CD4-positive, alpha-beta memory T cell (primary cell): Measurements from ENCODE around the gene RNASE7. TPM values are rescaled to one million over a fixed set of nuclear protein-coding genes. Genes with fewer than 3 reads are reported as not detected.
"Not testable (repeated sequence)": the region's sequence is repeated elsewhere in the genome, so short reads cannot be mapped to it uniquely, and the experiment has no call there.

Experiments
- CTCF ChIA-PET: fragments of 350-600 bp; sonication (Branson Sonifier 250); formaldehyde crosslinking; loops from one replicate; lab custom pipeline; 2021; ENCODE audit warnings: inconsistent platforms; ENCODE audit not compliant: partially characterized antibody; lab: Charles Lee
- POLR2A ChIA-PET: fragments of 350-600 bp; sonication (Branson Sonifier 250); formaldehyde crosslinking; loops from one replicate; lab custom pipeline; 2021; ENCODE audit not compliant: partially characterized antibody; lab: Charles Lee
- DNase-seq, 5 donors: peaks; one replicate each; pipeline versions ENCODE4 v3.0.0 to v3.0.0-alpha.2; 2020 to 2022; ENCODE audit warnings: mixed read lengths in 1 of 5
- H3K27ac ChIP-seq: one replicate; pipeline ENCODE4 v1.7.0; 2013; ENCODE audit warnings: low read depth, low read length
- H3K27me3 ChIP-seq: 2 replicates; pipeline ENCODE4 v1.7.0; 2013; ENCODE audit warnings: mild to moderate bottlenecking, low read length, moderate library complexity; ENCODE audit not compliant: insufficient read depth
- H3K36me3 ChIP-seq: 2 replicates; pipeline ENCODE4 v1.7.0; 2013; ENCODE audit warnings: mild to moderate bottlenecking, low read length, moderate library complexity; ENCODE audit not compliant: insufficient read depth
- H3K4me1 ChIP-seq: 2 replicates; pipeline ENCODE4 v1.7.0; 2013; ENCODE audit warnings: mild to moderate bottlenecking, low read length, moderate library complexity; ENCODE audit not compliant: insufficient read depth
- H3K4me3 ChIP-seq, 2 donors: one replicate each; pipeline ENCODE4 v1.7.0; 2013; ENCODE audit warnings: low read length in 2 of 2, mild to moderate bottlenecking in 1 of 2
- H3K9me3 ChIP-seq, 2 donors: one replicate each; pipeline ENCODE4 v1.7.0; 2013; ENCODE audit warnings: low read length in 2 of 2, control low read depth in 1 of 2; ENCODE audit not compliant: control insufficient read depth in 1 of 2
- H3K27ac Mint-ChIP-seq, 7 donors: one replicate each; pipeline ENCODE4 v1.8.0; 2020 to 2021; ENCODE audit warnings: mixed read lengths in 7 of 7, mild to moderate bottlenecking in 6 of 7, inconsistent platforms in 3 of 7, moderate library complexity in 3 of 7
- H3K27me3 Mint-ChIP-seq, 2 donors: one replicate each; pipeline ENCODE4 v1.8.0; 2020 to 2021; ENCODE audit warnings: mixed read lengths in 2 of 2
- H3K36me3 Mint-ChIP-seq, 2 donors: one replicate each; pipeline ENCODE4 v1.8.0; 2020 to 2021; ENCODE audit warnings: mixed read lengths in 2 of 2, inconsistent platforms in 1 of 2, mild to moderate bottlenecking in 1 of 2
- H3K4me1 Mint-ChIP-seq, 4 donors: one replicate each; pipeline ENCODE4 v1.8.0; 2020 to 2021; ENCODE audit warnings: mixed read lengths in 4 of 4, mild to moderate bottlenecking in 1 of 4
- H3K4me3 Mint-ChIP-seq, 8 donors: one replicate each; pipeline ENCODE4 v1.8.0; 2020 to 2021; ENCODE audit warnings: mixed read lengths in 8 of 8, mild to moderate bottlenecking in 7 of 8, moderate library complexity in 6 of 8, inconsistent platforms in 3 of 8
- H3K9me3 Mint-ChIP-seq, 8 donors: one replicate each; pipeline ENCODE4 v1.8.0; 2020 to 2021; ENCODE audit warnings: mixed read lengths in 8 of 8, mild to moderate bottlenecking in 5 of 8, inconsistent platforms in 3 of 8, moderate library complexity in 1 of 8
- intact Hi-C: fragments of 100-400 bp; cut with micrococcal nuclease; formaldehyde crosslinking; loops from one replicate; pipeline ENCODE4 v1.15.1; 2023
- polyA plus RNA-seq, 2 donors: library from polyadenylated mRNA; unstranded; fragments of 300-500 nt; fragmentation: Illumina TruSeq; gene quantifications; one replicate each; pipeline ENCODE4 v1.2.3, GENCODE V29; 2021
- total RNA-seq, 2 experiments: library from RNA; stranded (reverse); gene quantifications; one replicate each; pipeline ENCODE4 v1.2.3, GENCODE V29; 2021

Gene RNASE7
- total and polyA plus RNA-seq, 4 experiments from 2014 or later = not detected

- Mint-ChIP-seq H3K4me1 (peaks cover 7 to 17% (median 11%) of the 10 kb centered on the region in 4 donors), H3K9me3 (no peaks in the 10 kb centered on the region), H3K27me3 (no peaks in the 10 kb centered on the region), H3K4me3 (no peak overlapping the region), H3K27ac (peak overlapping the region in 3 of 7 donors; percentile 26 to 92 (median 90)), H3K36me3 (peaks cover 22 to 36% of the 10 kb centered on the region in 2 donors)
- CTCF ChIA-PET = interaction anchor here (0.8 to 4.5 kb wide), 3 partner anchors 12 to 97 kb away, joined by 5 to 21 read pairs (median 17); no protein-coding TSS in a partner anchor
- H3K36me3 ChIP-seq = peaks cover 21% of the 10 kb centered on the region
- H3K27ac ChIP-seq = no peak overlapping the region
- DNase-seq = no peak
- no peaks in the 10 kb centered on the region for H3K9me3 ChIP-seq
- H3K4me1 ChIP-seq = no peaks in the 10 kb centered on the region
- POLR2A ChIA-PET = no interaction called here
- intact Hi-C loops = no loop called here
- H3K4me3 ChIP-seq = no peak overlapping the region
- no peaks in the 10 kb centered on the region for H3K27me3 ChIP-seq
These were observed 42.6 kb upstream of the RNASE7 start for GRCh38 chr14:20999591-20999990.

- H3K36me3 ChIP-seq = peaks cover 5% of the 10 kb centered on the region
- DNase-seq = no peak
- H3K36me3 Mint-ChIP-seq = peaks cover 6 to 20% of the 10 kb centered on the region in 2 donors
- peaks cover 7 to 13% (median 10%) of the 10 kb centered on the region in 4 donors for H3K4me1 Mint-ChIP-seq
- no peaks in the 10 kb centered on the region for H3K27me3 ChIP-seq
- intact Hi-C loops = no loop called here
- no peak overlapping the region for H3K27ac ChIP-seq
- H3K27me3 Mint-ChIP-seq = no peaks in the 10 kb centered on the region
- no peak overlapping the region for H3K4me3 Mint-ChIP-seq
- H3K9me3 Mint-ChIP-seq = no peaks in the 10 kb centered on the region
- CTCF ChIA-PET = interaction anchor here (1.5 to 6.7 kb wide), 2 partner anchors 9 to 13 kb away, joined by 8 to 57 read pairs; no protein-coding TSS in a partner anchor
- no peaks in the 10 kb centered on the region for H3K4me1 ChIP-seq
- no peak overlapping the region for H3K27ac Mint-ChIP-seq
- H3K9me3 ChIP-seq = no peaks in the 10 kb centered on the region
- POLR2A ChIA-PET = no interaction called here
- H3K4me3 ChIP-seq = no peak overlapping the region
These were observed 40.9 kb upstream of the RNASE7 start for GRCh38 chr14:21001218-21001617.

DNA sequence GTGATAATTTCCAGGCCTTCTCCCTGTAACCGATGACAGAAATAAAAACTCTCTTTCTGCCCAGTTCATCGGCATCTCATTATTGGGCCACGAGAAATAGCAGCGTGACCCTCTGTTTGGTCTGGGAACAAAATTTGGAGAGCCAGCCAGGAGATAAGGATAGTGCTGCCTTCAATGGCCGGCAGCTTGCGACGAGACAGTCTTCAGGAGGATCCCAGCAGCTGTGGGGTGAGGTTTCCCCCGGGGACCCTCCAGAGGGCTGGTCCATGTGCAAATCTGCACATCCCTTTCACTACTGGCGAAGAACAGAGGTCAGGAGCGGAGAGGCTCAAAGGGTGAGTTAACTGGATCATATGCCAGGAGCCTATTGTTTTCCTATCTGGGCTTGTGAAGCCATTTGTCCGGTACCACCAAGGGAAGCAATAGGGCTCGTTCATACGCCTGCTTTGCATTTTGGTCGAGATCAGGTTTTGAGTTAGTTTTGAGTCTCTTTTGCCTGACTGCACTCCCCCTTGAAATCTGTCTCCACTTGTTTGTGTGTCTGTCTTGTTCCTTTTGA, 38.3 kb upstream of the RNASE7 start:
- H3K9me3 Mint-ChIP-seq = no peaks in the 10 kb centered on the region
- ChIA-PET POLR2A (no interaction called here), CTCF (interaction anchor here (1.0 to 6.7 kb wide), 5 partner anchors 8 to 101 kb away, joined by 3 to 57 read pairs (median 4); no protein-coding TSS in a partner anchor)
- H3K9me3 ChIP-seq = no peaks in the 10 kb centered on the region
- intact Hi-C loops = no loop called here
- no peaks in the 10 kb centered on the region for H3K36me3 ChIP-seq
- no peak for DNase-seq
- H3K4me3 ChIP-seq = no peak overlapping the region
- H3K36me3 Mint-ChIP-seq = no peaks in the 10 kb centered on the region
- no peaks in the 10 kb centered on the region for H3K4me1 ChIP-seq
- no peaks in the 10 kb centered on the region for H3K27me3 Mint-ChIP-seq
- H3K4me3 Mint-ChIP-seq = no peak overlapping the region
- no peak overlapping the region for H3K27ac ChIP-seq
- H3K4me1 Mint-ChIP-seq = no peaks in the 10 kb centered on the region
- H3K27me3 ChIP-seq = no peaks in the 10 kb centered on the region
- no peak overlapping the region for H3K27ac Mint-ChIP-seq

GRCh38 chr14:21009721-21010120, 32.4 kb upstream of the RNASE7 start:
- H3K27ac Mint-ChIP-seq, H3K4me3 Mint-ChIP-seq, intact Hi-C loops, H3K9me3 ChIP-seq, DNase-seq, H3K4me1 Mint-ChIP-seq, H3K36me3 ChIP-seq, H3K27ac ChIP-seq, H3K36me3 Mint-ChIP-seq, H3K27me3 ChIP-seq, H3K9me3 Mint-ChIP-seq, H3K27me3 Mint-ChIP-seq, POLR2A ChIA-PET, H3K4me3 ChIP-seq, H3K4me1 ChIP-seq: not testable (repeated sequence)
- CTCF ChIA-PET = interaction anchor here (14.6 to 15.6 kb wide), 2 partner anchors 32 to 96 kb away, joined by 349 to 399 read pairs; partner anchors contain the start of genes RNASE7 and TMEM253

DNA sequence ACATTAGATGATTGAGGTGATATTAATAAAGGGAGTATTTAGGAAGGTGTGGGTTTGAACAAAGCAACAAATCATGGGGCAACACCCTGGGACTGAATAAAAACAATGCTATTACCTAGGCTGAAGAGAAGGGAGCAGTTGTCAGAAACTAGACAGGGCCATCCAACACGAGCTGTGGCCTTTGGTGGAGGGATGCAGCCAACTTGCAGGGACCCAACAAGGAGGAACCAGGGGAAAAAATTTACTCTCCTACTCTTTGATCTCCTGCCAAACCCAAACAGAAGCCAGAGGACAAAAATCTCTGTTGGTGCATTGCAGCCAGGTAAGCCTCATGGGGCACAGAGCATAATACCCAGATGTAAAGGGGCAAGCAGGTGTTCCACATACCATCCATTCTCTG, 31.0 kb upstream of the RNASE7 start:
- Histone ChIP-seq H3K36me3 (no peaks in the 10 kb centered on the region), H3K27me3 (peaks cover 5% of the 10 kb centered on the region), H3K9me3 (no peaks in the 10 kb centered on the region), H3K27ac (no peak overlapping the region), H3K4me1 (no peaks in the 10 kb centered on the region), H3K4me3 (no peak overlapping the region)
- Mint-ChIP-seq H3K27ac (no peak overlapping the region), H3K9me3 (no peaks in the 10 kb centered on the region), H3K4me3 (no peak overlapping the region), H3K27me3 (peaks cover 7 to 9% of the 10 kb centered on the region in 2 donors), H3K36me3 (no peaks in the 10 kb centered on the region), H3K4me1 (no peaks in the 10 kb centered on the region)
- intact Hi-C loops = no loop called here
- no peak for DNase-seq
- CTCF ChIA-PET = interaction anchor here (2.7 to 15.6 kb wide), 6 partner anchors 13 to 95 kb away, joined by 17 to 399 read pairs (median 182); partner anchors contain the start of genes RNASE13, RNASE7, SLC39A2 and TMEM253
- POLR2A ChIA-PET = no interaction called here

DNA sequence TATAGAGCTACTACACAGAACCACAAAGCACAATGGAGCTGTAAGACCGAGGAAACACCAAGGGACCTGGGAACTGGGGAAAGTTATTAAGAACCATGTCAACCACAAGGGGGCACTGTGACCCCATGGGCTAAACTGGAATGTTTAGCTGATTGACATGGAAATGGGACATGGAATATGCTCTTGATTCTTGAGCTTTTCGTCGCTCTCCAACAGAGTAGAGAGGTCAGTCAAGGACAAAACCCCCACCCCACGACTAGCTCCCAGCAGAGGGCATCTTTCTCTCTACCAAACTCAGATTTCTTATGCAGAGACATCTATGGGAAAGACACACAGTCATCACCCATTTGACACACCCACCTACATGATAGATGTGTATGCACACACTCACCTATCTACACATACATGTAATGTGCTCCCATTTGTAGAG, 27.4 kb upstream of the RNASE7 start:
- H3K27ac ChIP-seq = no peak overlapping the region
- H3K4me1 Mint-ChIP-seq = no peaks in the 10 kb centered on the region
- no peak overlapping the region for H3K4me3 ChIP-seq
- no peaks in the 10 kb centered on the region for H3K9me3 ChIP-seq
- peak; percentile 69 to 81 (median 76) for DNase-seq
- no peaks in the 10 kb centered on the region for H3K36me3 ChIP-seq
- peaks cover 5% of the 10 kb centered on the region for H3K27me3 ChIP-seq
- ChIA-PET POLR2A (interaction anchor here (0.6 to 5.4 kb wide), 12 partner anchors 9 to 89 kb away, joined by 3 to 52 read pairs (median 7); partner anchors contain the start of gene NDRG2), CTCF (interaction anchor here (0.6 to 15.6 kb wide), 36 partner anchors 9 to 553 kb away, joined by 3 to 399 read pairs (median 10); partner anchors contain the start of genes ARHGEF40, METTL17, NDRG2 and RNASE13)
- peaks cover 7 to 9% of the 10 kb centered on the region in 2 donors for H3K27me3 Mint-ChIP-seq
- H3K4me3 Mint-ChIP-seq = no peak overlapping the region
- peaks cover 21 to 29% of the 10 kb centered on the region in 2 donors for H3K36me3 Mint-ChIP-seq
- no peaks in the 10 kb centered on the region for H3K9me3 Mint-ChIP-seq
- no peaks in the 10 kb centered on the region for H3K4me1 ChIP-seq
- intact Hi-C loops = loop anchor here (1.0 kb wide), 5 partner anchors 26 to 122 kb away; no protein-coding TSS in a partner anchor
- peak overlapping the region in 2 of 7 donors; percentile 63 to 72 for H3K27ac Mint-ChIP-seq

- H3K27ac Mint-ChIP-seq = no peak overlapping the region
- H3K9me3 Mint-ChIP-seq = no peaks in the 10 kb centered on the region
- H3K4me1 Mint-ChIP-seq = no peaks in the 10 kb centered on the region
- H3K27me3 ChIP-seq = peaks cover 5% of the 10 kb centered on the region
- ChIA-PET POLR2A (interaction anchor here (0.6 to 5.4 kb wide), 12 partner anchors 9 to 89 kb away, joined by 3 to 52 read pairs (median 7); partner anchors contain the start of gene NDRG2), CTCF (interaction anchor here (0.6 to 15.6 kb wide), 33 partner anchors 9 to 553 kb away, joined by 3 to 399 read pairs (median 10); partner anchors contain the start of genes ARHGEF40, METTL17, NDRG2 and RNASE13)
- no peak overlapping the region for H3K27ac ChIP-seq
- no peak for DNase-seq
- no peak overlapping the region for H3K4me3 ChIP-seq
- H3K36me3 ChIP-seq = no peaks in the 10 kb centered on the region
- H3K4me3 Mint-ChIP-seq = no peak overlapping the region
- H3K9me3 ChIP-seq = no peaks in the 10 kb centered on the region
- peaks cover 22 to 29% of the 10 kb centered on the region in 2 donors for H3K36me3 Mint-ChIP-seq
- no peaks in the 10 kb centered on the region for H3K4me1 ChIP-seq
- intact Hi-C loops = no loop called here
- H3K27me3 Mint-ChIP-seq = peaks cover 7 to 9% of the 10 kb centered on the region in 2 donors
These were observed 26.9 kb upstream of the RNASE7 start for GRCh38 chr14:21015312-21015711.
